DOHH2 (cell line): Measurements from ENCODE around the gene TTC39A.

ENCODE experiments used
- H3F3A ChIP-seq: fragments of 200-600 bp; sonication (generic), shearing (Covaris generic); 2 replicates; pipeline ENCODE4 v1.6.0; 2016; ENCODE audit warnings: antibody characterized with exemption, mild to moderate bottlenecking; ENCODE audit not compliant: control insufficient read depth, insufficient read depth
- H3K27ac ChIP-seq: fragments of 200-600 bp; sonication (generic); 2 replicates; pipeline ENCODE4 v1.5.1; 2014; ENCODE audit warnings: low read depth, mild to moderate bottlenecking, low read length, moderate library complexity
- H3K27me3 ChIP-seq: fragments of 200-600 bp; sonication (generic); 2 replicates; pipeline ENCODE4 v1.6.1; 2014; ENCODE audit warnings: mild to moderate bottlenecking, low read length, mixed read lengths; ENCODE audit not compliant: control insufficient read depth
- H3K36me3 ChIP-seq: fragments of 200-600 bp; sonication (generic); 2 replicates; pipeline ENCODE4 v1.6.1; 2014; ENCODE audit warnings: mild to moderate bottlenecking, low read length, moderate library complexity, mixed read lengths; ENCODE audit not compliant: control insufficient read depth
- H3K4me1 ChIP-seq: fragments of 200-600 bp; sonication (generic); 2 replicates; pipeline ENCODE4 v1.6.1; 2014; ENCODE audit warnings: mild to moderate bottlenecking, low read length, mixed read lengths; ENCODE audit not compliant: control insufficient read depth
- H3K4me2 ChIP-seq: fragments of 200-600 bp; sonication (generic); 2 replicates; pipeline ENCODE4 v1.6.0; 2014; ENCODE audit warnings: mild to moderate bottlenecking, low read length, moderate library complexity
- H3K4me3 ChIP-seq: fragments of 200-600 bp; sonication (generic); 2 replicates; pipeline ENCODE4 v1.5.1; 2014; ENCODE audit warnings: mild to moderate bottlenecking, low read length, mixed read lengths
- H3K79me2 ChIP-seq: fragments of 200-600 bp; sonication (generic); 2 replicates; pipeline ENCODE4 v1.6.1; 2014; ENCODE audit warnings: mild to moderate bottlenecking, low read length, mixed read lengths; ENCODE audit not compliant: control insufficient read depth
- H3K9me2 ChIP-seq: fragments of 200-600 bp; sonication (generic); replicated peaks from 2 replicates; pipeline ENCODE4 v1.6.1; 2014; ENCODE audit warnings: mild to moderate bottlenecking, low read length, mixed read lengths; ENCODE audit not compliant: control insufficient read depth
- H3K9me3 ChIP-seq: fragments of 200-600 bp; sonication (generic); 2 replicates; pipeline ENCODE4 v1.6.1; 2014; ENCODE audit warnings: antibody characterized with exemption, low read length, mixed read lengths; ENCODE audit not compliant: control insufficient read depth, insufficient read depth
- H4K20me1 ChIP-seq: fragments of 200-600 bp; sonication (generic); 2 replicates; pipeline ENCODE4 v1.6.0; 2014; ENCODE audit warnings: low read depth, mild to moderate bottlenecking, antibody characterized with exemption, low read length, moderate library complexity; ENCODE audit not compliant: control insufficient read depth, insufficient read depth
- CTCF ChIP-seq: fragments of 200-600 bp; sonication (generic); IDR thresholded peaks from one replicate; pipeline ENCODE4 v1.5.1; 2014; ENCODE audit warnings: antibody characterized with exemption, mild to moderate bottlenecking, low read depth, low read length; ENCODE audit not compliant: poor library complexity, severe bottlenecking
- EZH2phosphoT487 ChIP-seq: fragments of 200-600 bp; sonication (generic); IDR thresholded peaks from 2 replicates; pipeline ENCODE4 v1.6.1; 2017; ENCODE audit warnings: borderline replicate concordance, mild to moderate bottlenecking, antibody characterized with exemption, low read length, moderate library complexity, mixed read lengths

TTC39A gene

GRCh38 chr1:51294566-51295184, 35.7 kb downstream of the TTC39A start:
- Histone ChIP-seq H3K27me3 (peaks cover 9% of the 10 kb centered on the region), H3K79me2 (no peaks in the 10 kb centered on the region), H4K20me1 (no peaks in the 10 kb centered on the region), H3F3A (no peaks in the 10 kb centered on the region), H3K36me3 (no peaks in the 10 kb centered on the region), H3K27ac (no peak overlapping the region), H3K4me3 (no peak overlapping the region), H3K4me2 (no peak overlapping the region), H3K9me3 (no peaks in the 10 kb centered on the region), H3K9me2 (no peaks in the 10 kb centered on the region), H3K4me1 (peaks cover 7% of the 10 kb centered on the region)
- TF ChIP-seq EZH2phosphoT487 (no peak), CTCF (no peak)

GRCh38 chr1:51293898-51294515, 36.4 kb downstream of the TTC39A start:
- Histone ChIP-seq H3F3A (no peaks in the 10 kb centered on the region), H3K9me2 (no peaks in the 10 kb centered on the region), H3K4me2 (no peak overlapping the region), H3K36me3 (no peaks in the 10 kb centered on the region), H3K27me3 (peaks cover 9% of the 10 kb centered on the region), H3K79me2 (no peaks in the 10 kb centered on the region), H3K27ac (no peak overlapping the region), H3K4me1 (peaks cover 7% of the 10 kb centered on the region), H3K9me3 (no peaks in the 10 kb centered on the region), H3K4me3 (no peak overlapping the region), H4K20me1 (no peaks in the 10 kb centered on the region)
- TF ChIP-seq EZH2phosphoT487 (no peak), CTCF (no peak)

GRCh38 chr1:51290489-51290847, 39.9 kb downstream of the TTC39A start:
- Histone ChIP-seq H3K4me3 (no peak overlapping the region), H3F3A (no peaks in the 10 kb centered on the region), H3K4me1 (no peaks in the 10 kb centered on the region), H3K27me3 (peaks cover 21% of the 10 kb centered on the region), H3K79me2 (no peaks in the 10 kb centered on the region), H4K20me1 (no peaks in the 10 kb centered on the region), H3K27ac (no peak overlapping the region), H3K9me2 (no peaks in the 10 kb centered on the region), H3K9me3 (no peaks in the 10 kb centered on the region), H3K4me2 (no peak overlapping the region), H3K36me3 (no peaks in the 10 kb centered on the region)
- TF ChIP-seq EZH2phosphoT487 (no peak), CTCF (no peak)
